ACC112 (cell line): ENCODE results near the gene KPNB1.

Experiments used
- H2AFZ ChIP-seq: fragments of 200-600 bp; sonication (generic); one replicate; pipeline ENCODE4 v1.6.0; 2017; ENCODE audit warnings: antibody characterized with exemption, low read length; ENCODE audit not compliant: unreplicated experiment
- H3K27ac ChIP-seq: fragments of 200-600 bp; sonication (generic); 2 replicates; pipeline ENCODE4 v1.5.1; 2014; ENCODE audit warnings: low read depth, mild to moderate bottlenecking, antibody characterized with exemption, low read length, moderate library complexity
- H3K27me3 ChIP-seq: fragments of 200-600 bp; sonication (generic); 2 replicates; pipeline ENCODE4 v1.6.1; 2014; ENCODE audit warnings: mild to moderate bottlenecking, antibody characterized with exemption, low read length, moderate library complexity, mixed read lengths; ENCODE audit not compliant: insufficient read depth
- H3K36me3 ChIP-seq: fragments of 200-600 bp; sonication (generic); 2 replicates; pipeline ENCODE4 v1.6.1; 2016; ENCODE audit warnings: mild to moderate bottlenecking, antibody characterized with exemption, low read length, moderate library complexity, mixed read lengths; ENCODE audit not compliant: insufficient read depth
- H3K4me1 ChIP-seq: fragments of 200-600 bp; sonication (generic); one replicate; pipeline ENCODE4 v1.6.1; 2016; ENCODE audit warnings: low read length, mixed read lengths; ENCODE audit not compliant: insufficient read depth, unreplicated experiment, control insufficient read depth
- H3K4me3 ChIP-seq: fragments of 200-600 bp; sonication (generic); 2 replicates; pipeline ENCODE4 v1.5.1; 2014; ENCODE audit warnings: mild to moderate bottlenecking, low read depth, low read length
- H3K79me2 ChIP-seq: fragments of 200-600 bp; sonication (generic); one replicate; pipeline ENCODE4 v1.6.0; 2016; ENCODE audit warnings: low read length; ENCODE audit not compliant: control insufficient read depth, unreplicated experiment, insufficient read depth

KPNB1 gene

GRCh38 chr17:47649153-47649971, at the start of gene KPNB1:
KPNB1 (plus strand) TSS chr17:47649919; CDS start chr17:47650245, 326 bp downstream.
- Histone ChIP-seq H3K4me3 (peak within 1 kb of the TSS; percentile 95), H3K79me2 (peaks cover 38% of the 10 kb centered on the region), H3K4me1 (peaks cover 27% of the 10 kb centered on the region), H3K36me3 (peaks cover 30% of the 10 kb centered on the region), H2AFZ (peak within 1 kb of the TSS; percentile 58), H3K27me3 (no peaks in the 10 kb centered on the region), H3K27ac (peak within 1 kb of the TSS; percentile 85)

DNA sequence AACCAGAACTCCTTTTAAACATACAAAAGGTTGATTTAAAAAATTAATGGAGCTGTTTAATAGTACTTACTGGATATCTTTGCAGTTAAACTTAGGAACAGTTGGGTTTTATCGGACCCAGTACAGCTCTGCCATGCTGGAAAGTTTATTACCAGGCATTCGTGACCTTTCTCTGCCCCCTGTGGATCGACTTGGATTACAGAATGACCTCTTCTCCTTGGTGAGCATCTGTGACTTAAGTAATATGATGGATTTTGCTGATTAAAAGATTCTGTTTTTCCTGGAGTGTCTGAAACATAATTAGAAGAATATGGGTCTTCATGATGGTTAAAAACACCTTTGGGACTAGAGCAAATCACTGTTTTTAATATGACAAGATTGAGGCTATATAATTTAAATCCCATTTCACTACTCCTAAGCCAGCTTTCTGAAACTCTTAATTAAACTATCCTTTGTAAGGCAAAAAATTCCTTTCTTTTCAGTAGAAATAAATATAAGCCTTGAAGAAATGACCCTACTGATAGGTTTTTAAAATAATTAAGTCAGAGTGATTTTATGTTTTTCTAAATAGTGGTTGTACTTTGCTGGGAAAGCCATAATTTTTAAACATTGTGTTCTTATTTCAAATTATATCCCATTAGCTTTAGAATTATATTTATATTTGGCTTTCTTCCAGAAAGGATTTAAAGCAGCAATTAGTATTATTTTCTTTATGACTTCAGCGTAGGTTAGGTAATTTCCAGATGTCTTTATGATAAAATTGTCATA, 45.7 kb upstream of the KPNB1 start:
- no peaks in the 10 kb centered on the region for H3K79me2 ChIP-seq
- H3K4me1 ChIP-seq: peaks cover 27% of the 10 kb centered on the region
- no peaks in the 10 kb centered on the region for H3K27me3 ChIP-seq
- H3K36me3 ChIP-seq: peaks cover 22% of the 10 kb centered on the region
- H3K4me3 ChIP-seq: no peak overlapping the region
- no peak overlapping the region for H2AFZ ChIP-seq
- H3K27ac ChIP-seq: peak overlapping the region; percentile 40

- H3K4me1 ChIP-seq: peaks cover 33% of the 10 kb centered on the region
- H3K27me3 ChIP-seq: no peaks in the 10 kb centered on the region
- H3K27ac ChIP-seq: peak overlapping the region; percentile 40
- H3K79me2 ChIP-seq: no peaks in the 10 kb centered on the region
- H2AFZ ChIP-seq: no peak overlapping the region
- peaks cover 17% of the 10 kb centered on the region for H3K36me3 ChIP-seq
- no peak overlapping the region for H3K4me3 ChIP-seq
Observed at GRCh38 chr17:47604598-47604927, 45.2 kb upstream of the KPNB1 start.

DNA sequence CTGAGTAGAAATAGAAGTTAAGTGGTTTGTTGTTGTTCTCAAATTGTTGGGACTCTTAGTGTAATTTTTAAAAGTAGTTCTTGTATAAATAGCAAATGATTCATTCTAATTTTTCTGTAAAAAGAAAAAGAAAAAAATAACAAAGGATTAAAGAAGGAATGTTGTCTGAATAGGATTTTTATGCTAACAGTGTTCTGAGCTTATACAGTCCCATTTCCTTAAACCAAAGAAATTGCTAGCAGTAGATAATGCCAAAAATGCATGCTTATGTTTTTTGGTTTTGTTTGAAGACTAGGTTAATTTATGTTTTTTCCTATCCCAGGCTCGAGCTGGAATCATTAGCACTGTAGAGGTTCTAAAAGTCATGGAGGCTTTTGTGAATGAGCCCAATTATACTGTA, 44.7 kb upstream of the KPNB1 start:
- peaks cover 37% of the 10 kb centered on the region for H3K4me1 ChIP-seq
- H2AFZ ChIP-seq: no peak overlapping the region
- H3K27ac ChIP-seq: peak overlapping the region; percentile 40
- H3K36me3 ChIP-seq: peaks cover 16% of the 10 kb centered on the region
- no peak overlapping the region for H3K4me3 ChIP-seq
- H3K27me3 ChIP-seq: no peaks in the 10 kb centered on the region
- no peaks in the 10 kb centered on the region for H3K79me2 ChIP-seq

GRCh38 chr17:47607481-47607880, 42.2 kb upstream of the KPNB1 start:
- no peak overlapping the region for H3K4me3 ChIP-seq
- no peaks in the 10 kb centered on the region for H3K27me3 ChIP-seq
- peaks cover 55% of the 10 kb centered on the region for H3K4me1 ChIP-seq
- peaks cover 5% of the 10 kb centered on the region for H3K36me3 ChIP-seq
- no peaks in the 10 kb centered on the region for H3K79me2 ChIP-seq
- H3K27ac ChIP-seq: no peak overlapping the region
- no peak overlapping the region for H2AFZ ChIP-seq

GRCh38 chr17:47611372-47612350, 38.1 kb upstream of the KPNB1 start:
- Histone ChIP-seq H3K4me1 (peaks cover 32% of the 10 kb centered on the region), H3K4me3 (no peak overlapping the region), H2AFZ (no peak overlapping the region), H3K27me3 (no peaks in the 10 kb centered on the region), H3K36me3 (peaks cover 11% of the 10 kb centered on the region; the same call in 1 of the 2 replicates), H3K79me2 (no peaks in the 10 kb centered on the region), H3K27ac (peak overlapping the region; percentile 13; the same call in 1 of the 2 replicates)

- no peak overlapping the region for H2AFZ ChIP-seq
- H3K27me3 ChIP-seq: no peaks in the 10 kb centered on the region
- no peak overlapping the region for H3K4me3 ChIP-seq
- peaks cover 17% of the 10 kb centered on the region for H3K4me1 ChIP-seq
- H3K79me2 ChIP-seq: no peaks in the 10 kb centered on the region
- H3K27ac ChIP-seq: no peak overlapping the region
- H3K36me3 ChIP-seq: peaks cover 28% of the 10 kb centered on the region
Observed at GRCh38 chr17:47615766-47616424, 33.8 kb upstream of the KPNB1 start.

DNA sequence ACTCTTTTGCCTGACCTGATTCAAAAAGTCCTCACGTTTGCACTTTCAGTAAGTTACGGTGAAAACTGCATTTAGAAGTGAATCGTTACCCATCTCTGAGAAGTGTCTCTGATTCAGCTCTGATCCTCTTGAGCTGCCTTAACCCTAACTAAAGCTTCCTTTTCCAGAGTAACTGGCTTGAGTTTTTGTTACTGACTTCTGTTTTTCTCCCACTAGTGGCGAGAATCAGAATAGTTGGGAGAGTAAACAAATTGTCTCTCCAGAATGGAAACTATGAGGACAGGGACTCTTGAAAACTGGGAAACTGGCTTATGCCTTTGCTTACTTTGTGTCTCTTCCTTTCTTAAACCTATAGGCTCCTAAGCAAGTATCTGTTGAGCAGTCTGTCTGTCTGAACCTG, 31.3 kb upstream of the KPNB1 start:
- Histone ChIP-seq H3K27ac (0 out of 2 replicates have a peak overlapping the region, but pooled peaks have one; percentile 10), H3K27me3 (no peaks in the 10 kb centered on the region), H3K4me3 (no peak overlapping the region), H2AFZ (no peak overlapping the region), H3K36me3 (peaks cover 32% of the 10 kb centered on the region), H3K79me2 (no peaks in the 10 kb centered on the region), H3K4me1 (peaks cover 31% of the 10 kb centered on the region)

- H2AFZ ChIP-seq: no peak overlapping the region
- no peaks in the 10 kb centered on the region for H3K27me3 ChIP-seq
- peaks cover 33% of the 10 kb centered on the region for H3K36me3 ChIP-seq
- H3K27ac ChIP-seq: peak overlapping the region; percentile 78
- H3K79me2 ChIP-seq: no peaks in the 10 kb centered on the region
- peaks cover 35% of the 10 kb centered on the region for H3K4me1 ChIP-seq
- no peak overlapping the region for H3K4me3 ChIP-seq
Observed at GRCh38 chr17:47620503-47621245, 29.0 kb upstream of the KPNB1 start.
